Measurements from ENCODE around the gene ALG9.

DNA sequence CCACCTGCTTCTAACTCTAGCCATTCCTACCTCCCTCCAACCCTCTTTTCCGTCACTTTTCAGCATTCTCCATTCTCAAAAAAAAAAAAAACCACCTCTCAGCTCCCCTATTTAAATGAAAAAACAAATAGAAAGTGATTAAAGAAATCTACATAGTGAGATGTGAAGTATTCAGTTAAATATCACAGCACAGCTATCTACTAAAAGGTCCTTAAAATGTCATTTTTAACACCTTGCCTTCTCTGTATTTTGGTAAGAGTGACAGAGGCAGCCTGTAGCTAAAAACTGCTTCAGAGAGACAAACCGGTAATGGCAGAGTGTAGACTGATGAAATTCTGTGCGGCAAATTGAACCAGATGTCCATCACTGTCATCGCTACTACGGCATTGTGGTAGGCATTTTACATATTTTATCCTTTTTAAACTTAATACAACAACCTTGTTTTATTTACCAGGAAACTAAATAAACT lies 346 bp upstream of the ALG9 start:
- no peak for TF ChIP-seq EZH2 (IDR thresholded peaks at IDR 0.05; ENCODE audit: low read length, missing control alignments)
- TF ChIP-seq, protein P1, sequence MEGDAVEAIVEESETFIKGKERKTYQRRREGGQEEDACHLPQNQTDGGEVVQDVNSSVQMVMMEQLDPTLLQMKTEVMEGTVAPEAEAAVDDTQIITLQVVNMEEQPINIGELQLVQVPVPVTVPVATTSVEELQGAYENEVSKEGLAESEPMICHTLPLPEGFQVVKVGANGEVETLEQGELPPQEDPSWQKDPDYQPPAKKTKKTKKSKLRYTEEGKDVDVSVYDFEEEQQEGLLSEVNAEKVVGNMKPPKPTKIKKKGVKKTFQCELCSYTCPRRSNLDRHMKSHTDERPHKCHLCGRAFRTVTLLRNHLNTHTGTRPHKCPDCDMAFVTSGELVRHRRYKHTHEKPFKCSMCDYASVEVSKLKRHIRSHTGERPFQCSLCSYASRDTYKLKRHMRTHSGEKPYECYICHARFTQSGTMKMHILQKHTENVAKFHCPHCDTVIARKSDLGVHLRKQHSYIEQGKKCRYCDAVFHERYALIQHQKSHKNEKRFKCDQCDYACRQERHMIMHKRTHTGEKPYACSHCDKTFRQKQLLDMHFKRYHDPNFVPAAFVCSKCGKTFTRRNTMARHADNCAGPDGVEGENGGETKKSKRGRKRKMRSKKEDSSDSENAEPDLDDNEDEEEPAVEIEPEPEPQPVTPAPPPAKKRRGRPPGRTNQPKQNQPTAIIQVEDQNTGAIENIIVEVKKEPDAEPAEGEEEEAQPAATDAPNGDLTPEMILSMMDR (conservative IDR thresholded peaks at IDR 0.05 in 1 of 2, IDR thresholded peaks at IDR 0.05 in 1 of 2; ENCODE audit: low read depth in 1 of 2, low read length in 2 of 2) = no peak
